ENCODE measurements around the gene CCDC32. TPM values are rescaled to one million over a fixed set of nuclear protein-coding genes. Genes with fewer than 3 reads are reported as not detected.

CCDC32 gene
- total RNA-seq, 1 experiment from 2014 or later: 8.9 TPM

- no peaks in the 10 kb centered on the region for H3K27me3 ChIP-seq (ENCODE audit: insufficient read depth, low read length)
- H3K9me3 Mint-ChIP-seq: peaks cover 3 to 4% of the 10 kb centered on the region in 2 experiments; a peak in 3 of 5 replicates
- H2BK12ac ChIP-seq (ENCODE audit: insufficient read length, low read depth, low read length): no peak overlapping the region
- H3K4me1 Mint-ChIP-seq: peaks cover 23 to 25% of the 10 kb centered on the region in 2 experiments
- no peak overlapping the region for H4K8ac ChIP-seq (replicated peaks; ENCODE audit: insufficient read length, low read depth, low read length)
- H3K23ac ChIP-seq (ENCODE audit: insufficient read length, low read depth, low read length): no peak overlapping the region
- peak overlapping the region; percentile 32 for H3K14ac ChIP-seq (ENCODE audit: insufficient read depth, low read length)
- H3K4me1 ChIP-seq (ENCODE audit: insufficient read depth, low read length): no peaks in the 10 kb centered on the region; the same call in 1 of the 2 replicates
- H3K9me3 ChIP-seq (ENCODE audit: control insufficient read depth, low read depth, low read length): no peaks in the 10 kb centered on the region
- no peak overlapping the region for H2BK5ac ChIP-seq (ENCODE audit: insufficient read length, low read length)
- no peaks in the 10 kb centered on the region; the same call in 1 of the 2 replicates for H3K79me2 ChIP-seq (ENCODE audit: insufficient read depth, low read length)
- H2BK120ac ChIP-seq (ENCODE audit: low read depth, low read length, poor library complexity, severe bottlenecking): no peak overlapping the region
- no peak overlapping the region for H2BK15ac ChIP-seq (ENCODE audit: low read depth, low read length)
- peak overlapping the region; percentile 99 to 100 (median 100) for H3K27ac Mint-ChIP-seq
- no peak overlapping the region for H4K91ac ChIP-seq (ENCODE audit: insufficient read length, low read depth, low read length)
- WGBS (ENCODE audit: extremely low coverage, insufficient read length, low lambda C conversion rate): no CpG with 5 or more reads among the region's 31 CpGs
- H3K36me3 Mint-ChIP-seq (ENCODE audit: insufficient read depth in 1 of 3, low read depth in 3 of 3): no peaks in the 10 kb centered on the region
- no peak overlapping the region for H4K5ac ChIP-seq (ENCODE audit: insufficient read length, low read depth, low read length)
- H4K20me1 ChIP-seq (ENCODE audit: control insufficient read depth, insufficient read depth, insufficient read length): no peaks in the 10 kb centered on the region
- no peak overlapping the region for H2AK5ac ChIP-seq (ENCODE audit: insufficient read length, low read length)
- H2AFZ ChIP-seq (ENCODE audit: low read length): peak overlapping the region; percentile 22
- peak overlapping the region; percentile 50 for H3K4me2 ChIP-seq (ENCODE audit: insufficient read depth, insufficient read length, low read length)
- peaks cover 2% of the 10 kb centered on the region for H3K79me1 ChIP-seq (ENCODE audit: insufficient read depth, low read depth, low read length, poor library complexity, severe bottlenecking)
- H3K9ac ChIP-seq (ENCODE audit: extremely low read depth, insufficient read length, low read length): peak overlapping the region; percentile 88
- peaks cover 3% of the 10 kb centered on the region for H3K23me2 ChIP-seq (ENCODE audit: insufficient read length, low read depth, low read length, poor library complexity, severe bottlenecking)
- peak overlapping the region; percentile 48 for H3K27ac ChIP-seq (ENCODE audit: insufficient read length, low read depth, low read length)
- H3K18ac ChIP-seq (ENCODE audit: insufficient read length, low read depth, low read length): no peak overlapping the region
- 0 out of 3 replicates have a peak, but pooled peaks have one; percentile 15 for TF ChIP-seq CTCF (conservative IDR thresholded peaks at IDR 0.05)
- H3K4ac ChIP-seq (ENCODE audit: low read depth, low read length): no peak overlapping the region
- peak; percentile 69 for DNase-seq
- peaks cover 2% of the 10 kb centered on the region for H3K27me3 Mint-ChIP-seq (ENCODE audit: low read depth)
- H3K4me3 Mint-ChIP-seq: peak overlapping the region; percentile 84 to 98
- H2BK20ac ChIP-seq (ENCODE audit: low read depth, low read length, poor library complexity, severe bottlenecking): no peak overlapping the region
- H3K56ac ChIP-seq (ENCODE audit: insufficient read length, low read depth, low read length): no peak overlapping the region
- no peak overlapping the region for H3T11ph ChIP-seq (ENCODE audit: low read length)
Measured at GRCh38 chr15:40594429-40594836, 29.6 kb upstream of the CCDC32 start.

Data from H9 (cell line).